ENCODE data around the gene EXOC6. TPM values are rescaled to one million over a fixed set of nuclear protein-coding genes. Genes with fewer than 3 reads are reported as not detected.
A peak's percentile ranks its signal among the peaks of the same experiment; 100 is the strongest.

Gene EXOC6, protein sequence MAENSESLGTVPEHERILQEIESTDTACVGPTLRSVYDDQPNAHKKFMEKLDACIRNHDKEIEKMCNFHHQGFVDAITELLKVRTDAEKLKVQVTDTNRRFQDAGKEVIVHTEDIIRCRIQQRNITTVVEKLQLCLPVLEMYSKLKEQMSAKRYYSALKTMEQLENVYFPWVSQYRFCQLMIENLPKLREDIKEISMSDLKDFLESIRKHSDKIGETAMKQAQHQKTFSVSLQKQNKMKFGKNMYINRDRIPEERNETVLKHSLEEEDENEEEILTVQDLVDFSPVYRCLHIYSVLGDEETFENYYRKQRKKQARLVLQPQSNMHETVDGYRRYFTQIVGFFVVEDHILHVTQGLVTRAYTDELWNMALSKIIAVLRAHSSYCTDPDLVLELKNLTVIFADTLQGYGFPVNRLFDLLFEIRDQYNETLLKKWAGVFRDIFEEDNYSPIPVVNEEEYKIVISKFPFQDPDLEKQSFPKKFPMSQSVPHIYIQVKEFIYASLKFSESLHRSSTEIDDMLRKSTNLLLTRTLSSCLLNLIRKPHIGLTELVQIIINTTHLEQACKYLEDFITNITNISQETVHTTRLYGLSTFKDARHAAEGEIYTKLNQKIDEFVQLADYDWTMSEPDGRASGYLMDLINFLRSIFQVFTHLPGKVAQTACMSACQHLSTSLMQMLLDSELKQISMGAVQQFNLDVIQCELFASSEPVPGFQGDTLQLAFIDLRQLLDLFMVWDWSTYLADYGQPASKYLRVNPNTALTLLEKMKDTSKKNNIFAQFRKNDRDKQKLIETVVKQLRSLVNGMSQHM
- 10 to 100 TPM in 3 of 4 donors, 1 to 10 TPM in 1; 5.9 to 16.6 (median 11.2) TPM for total RNA-seq

DNA sequence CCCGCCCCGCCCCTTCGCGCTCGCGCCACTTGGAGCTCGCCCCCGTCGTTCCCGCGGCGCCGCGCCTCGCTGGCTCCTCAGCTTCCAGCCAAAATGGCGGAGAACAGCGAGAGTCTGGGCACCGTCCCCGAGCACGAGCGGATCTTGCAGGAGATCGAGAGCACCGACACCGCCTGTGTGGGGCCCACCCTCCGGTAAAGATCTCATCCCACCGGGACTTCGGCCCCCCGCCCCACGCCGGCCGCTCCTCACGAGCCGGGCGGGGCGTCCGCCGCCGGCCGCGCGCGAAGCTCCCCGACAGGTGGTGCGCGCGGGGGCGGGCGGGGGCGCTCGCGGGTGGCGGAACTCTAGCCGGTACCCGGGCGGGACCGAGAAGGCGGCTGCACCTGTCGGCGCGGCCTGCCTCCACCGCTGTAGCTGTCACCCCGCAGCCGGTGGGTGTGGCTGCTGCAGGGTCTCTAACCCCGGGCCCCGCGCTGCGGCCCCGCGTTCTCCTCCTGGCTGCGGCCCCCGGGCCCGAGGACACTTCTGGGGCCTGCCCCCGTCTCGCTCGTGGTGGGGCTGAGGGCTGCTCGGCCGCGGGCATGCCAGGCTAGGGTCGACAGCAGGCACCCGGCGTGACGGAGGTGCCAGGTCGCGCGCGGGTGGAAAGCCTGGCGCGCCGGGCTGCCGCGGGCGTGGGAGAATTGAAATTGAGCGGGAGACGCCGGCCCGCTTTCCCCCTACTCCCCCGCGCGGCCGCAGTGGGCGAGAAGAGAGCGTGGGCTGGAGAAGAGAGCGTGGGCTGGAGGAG is at the start of gene EXOC6:
Gene EXOC6, plus strand, starts transcription at position 80 of the 793 bp plus-strand sequence. Its CDS starts 14 bp downstream, at position 94.
- Histone ChIP-seq H3K4me1 (peaks cover 0 to 16% (median 3%) of the 10 kb centered on the region in 4 donors), H3K27ac (peak within 1 kb of the TSS; percentile 83 to 93 (median 88)), H3K9me3 (no peaks in the 10 kb centered on the region), H3K36me3 (no peaks in the 10 kb centered on the region), H3K4me3 (peak within 1 kb of the TSS; percentile 88 to 98 (median 96)), H3K27me3 (no peaks in the 10 kb centered on the region)
- TF ChIP-seq, protein P1, sequence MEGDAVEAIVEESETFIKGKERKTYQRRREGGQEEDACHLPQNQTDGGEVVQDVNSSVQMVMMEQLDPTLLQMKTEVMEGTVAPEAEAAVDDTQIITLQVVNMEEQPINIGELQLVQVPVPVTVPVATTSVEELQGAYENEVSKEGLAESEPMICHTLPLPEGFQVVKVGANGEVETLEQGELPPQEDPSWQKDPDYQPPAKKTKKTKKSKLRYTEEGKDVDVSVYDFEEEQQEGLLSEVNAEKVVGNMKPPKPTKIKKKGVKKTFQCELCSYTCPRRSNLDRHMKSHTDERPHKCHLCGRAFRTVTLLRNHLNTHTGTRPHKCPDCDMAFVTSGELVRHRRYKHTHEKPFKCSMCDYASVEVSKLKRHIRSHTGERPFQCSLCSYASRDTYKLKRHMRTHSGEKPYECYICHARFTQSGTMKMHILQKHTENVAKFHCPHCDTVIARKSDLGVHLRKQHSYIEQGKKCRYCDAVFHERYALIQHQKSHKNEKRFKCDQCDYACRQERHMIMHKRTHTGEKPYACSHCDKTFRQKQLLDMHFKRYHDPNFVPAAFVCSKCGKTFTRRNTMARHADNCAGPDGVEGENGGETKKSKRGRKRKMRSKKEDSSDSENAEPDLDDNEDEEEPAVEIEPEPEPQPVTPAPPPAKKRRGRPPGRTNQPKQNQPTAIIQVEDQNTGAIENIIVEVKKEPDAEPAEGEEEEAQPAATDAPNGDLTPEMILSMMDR (IDR thresholded peaks at IDR 0.05) = peak in 4 of 5 experiments; percentile 12 to 29 (median 18)
- no peak for TF ChIP-seq POLR2A (IDR thresholded peaks at IDR 0.05)
- peak; percentile 38 to 49 for DNase-seq (ENCODE audit: low spot score in 2 of 2)
- WGBS, 2 donors = 1 to 2% methylated on average over 34 to 39 of the region's 103 CpGs

DNA sequence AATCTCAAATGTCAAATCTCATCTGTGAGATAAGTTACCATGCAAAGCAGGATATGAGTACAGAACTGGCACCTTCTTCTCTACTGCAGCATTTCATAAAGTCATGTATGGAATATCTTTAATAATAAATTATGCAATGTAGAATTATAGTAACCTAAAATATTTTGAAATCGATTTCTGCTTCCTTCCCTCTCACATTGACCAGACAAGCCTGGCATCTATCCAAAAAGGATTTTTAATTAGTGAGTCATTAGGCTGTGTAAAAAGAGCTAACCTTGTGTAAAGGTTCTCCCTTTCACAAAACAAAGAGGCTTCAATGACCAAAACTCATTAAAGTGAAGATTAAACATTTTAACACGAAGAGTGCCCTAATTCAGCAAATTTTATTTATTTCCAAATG is 48.8 kb upstream of the EXOC6 start:
- Histone ChIP-seq H3K4me1 (no peaks in the 10 kb centered on the region), H3K9me3 (no peaks in the 10 kb centered on the region), H3K4me3 (no peak overlapping the region), H3K36me3 (no peaks in the 10 kb centered on the region), H3K27me3 (no peaks in the 10 kb centered on the region), H3K27ac (no peak overlapping the region)
- DNase-seq (ENCODE audit: low spot score in 2 of 2) = no peak
- 47 to 53% methylated on average over 2 of the region's 2 CpGs for WGBS, 2 donors
- no peak for TF ChIP-seq POLR2A (IDR thresholded peaks at IDR 0.05)
- TF ChIP-seq EP300 (IDR thresholded peaks at IDR 0.05) = no peak
- TF ChIP-seq, protein P1 (IDR thresholded peaks at IDR 0.05) = no peak

DNA sequence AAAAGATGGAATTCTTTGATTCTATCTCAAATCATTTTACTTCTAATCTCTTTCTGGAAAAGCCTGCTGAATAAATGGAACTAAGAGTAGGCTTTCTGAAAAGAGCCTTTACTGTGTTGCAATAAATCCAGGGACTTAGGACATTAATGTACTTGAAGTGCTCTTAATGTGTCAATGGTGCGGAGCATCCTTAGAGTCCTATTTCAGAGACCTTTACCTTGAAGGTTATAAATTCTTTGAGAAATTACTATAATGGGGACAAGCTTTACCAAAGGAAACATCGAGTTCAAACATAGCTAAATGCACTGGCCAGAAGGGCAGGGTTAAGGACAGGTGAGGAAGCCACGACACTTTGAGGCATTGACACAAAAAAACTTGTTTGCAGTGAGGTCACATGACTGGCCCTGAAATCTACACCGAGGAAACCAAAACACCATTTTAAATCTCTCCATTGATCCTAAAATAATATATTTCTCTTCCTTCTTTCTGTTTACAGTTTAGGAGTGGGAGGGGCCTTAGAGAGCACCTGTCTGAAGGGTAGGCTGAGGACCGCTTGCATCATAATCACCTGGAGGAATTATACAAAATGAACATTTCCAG is 48.1 kb upstream of the EXOC6 start:
- Histone ChIP-seq H3K27ac (no peak overlapping the region), H3K4me1 (no peaks in the 10 kb centered on the region), H3K27me3 (no peaks in the 10 kb centered on the region), H3K36me3 (no peaks in the 10 kb centered on the region), H3K4me3 (no peak overlapping the region), H3K9me3 (no peaks in the 10 kb centered on the region)
- no peak for DNase-seq (ENCODE audit: low spot score in 2 of 2)
- 75 to 79% methylated on average over 5 of the region's 5 CpGs for WGBS, 2 donors
- TF ChIP-seq EP300 (IDR thresholded peaks at IDR 0.05) = no peak
- TF ChIP-seq, protein P1 (IDR thresholded peaks at IDR 0.05) = no peak
- TF ChIP-seq POLR2A (IDR thresholded peaks at IDR 0.05) = no peak

DNA sequence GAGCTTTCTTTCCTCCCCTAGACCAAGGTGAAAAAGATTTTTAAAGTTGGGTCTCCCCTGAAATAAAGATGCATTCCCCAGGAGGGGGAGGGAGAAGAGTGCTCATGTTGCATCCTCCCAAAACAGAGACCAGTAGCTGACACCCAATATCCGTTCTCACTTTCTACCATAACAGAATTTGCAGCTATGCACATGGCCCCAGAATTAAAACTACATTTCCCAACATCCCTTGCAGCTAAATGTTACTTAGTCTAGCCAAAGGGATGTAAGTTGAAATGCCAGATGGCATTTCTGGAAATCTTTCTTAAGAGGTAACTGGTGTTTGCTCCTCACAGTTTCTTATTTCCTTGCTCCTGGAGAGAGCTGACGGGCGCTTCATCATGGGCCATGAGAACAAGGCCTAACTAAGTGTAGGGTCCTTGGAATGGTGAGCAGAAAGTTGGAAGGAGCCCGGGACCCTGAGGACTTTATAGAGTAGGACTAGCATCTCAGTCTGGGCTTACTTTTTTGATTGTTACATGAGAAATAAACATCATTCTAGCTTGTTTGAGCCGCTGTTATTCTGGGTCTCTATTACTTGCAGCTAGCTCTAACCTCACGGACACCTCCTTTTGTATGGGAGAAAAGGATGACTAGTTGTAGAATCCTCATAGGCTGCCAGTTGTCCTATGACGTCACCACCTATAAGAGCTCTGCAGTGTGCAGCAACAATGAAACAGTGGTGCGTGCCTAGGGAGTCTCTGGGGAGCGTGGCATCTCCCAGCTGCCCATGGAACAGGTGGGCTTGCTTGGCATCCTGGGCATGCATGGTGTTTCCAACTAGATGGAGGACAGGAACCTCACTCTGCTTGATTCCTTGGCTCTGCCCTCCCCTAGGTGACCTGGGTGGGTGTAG is 46.1 kb upstream of the EXOC6 start:
- 79 to 83% methylated on average over 9 of the region's 9 CpGs for WGBS, 2 donors
- H3K9me3 ChIP-seq = no peaks in the 10 kb centered on the region
- no peaks in the 10 kb centered on the region for H3K4me1 ChIP-seq
- H3K27me3 ChIP-seq = no peaks in the 10 kb centered on the region
- no peak overlapping the region for H3K27ac ChIP-seq
- no peak for DNase-seq (ENCODE audit: low spot score in 2 of 2)
- no peak for TF ChIP-seq EP300 (IDR thresholded peaks at IDR 0.05)
- TF ChIP-seq, protein P1 (IDR thresholded peaks at IDR 0.05) = no peak
- no peak for TF ChIP-seq POLR2A (IDR thresholded peaks at IDR 0.05)
- no peaks in the 10 kb centered on the region for H3K36me3 ChIP-seq
- H3K4me3 ChIP-seq = no peak overlapping the region
